ENCODE measurements around the gene THEMIS2. TPM values are rescaled to one million over a fixed set of nuclear protein-coding genes. Genes with fewer than 3 reads are reported as not detected.
"Not testable (repeated sequence)": the region's sequence is repeated elsewhere in the genome, so short reads cannot be mapped to it uniquely, and the experiment has no call there.

The THEMIS2 gene
- total RNA-seq, 1 experiment from 2014 or later: 66.1 TPM

- no peak for DNase-seq (ENCODE audit: low read depth, low spot score)
- in situ Hi-C loops (cut with HindIII; ENCODE audit: low pct_unique_long_range_greater_than_20kb, low sequenced_read_pairs): no loop called here
Observed at GRCh38 chr1:27858949-27859576, 13.3 kb upstream of the THEMIS2 start.

- in situ Hi-C loops (cut with HindIII; ENCODE audit: low pct_unique_long_range_greater_than_20kb, low sequenced_read_pairs): no loop called here
- DNase-seq (ENCODE audit: low read depth, low spot score): no peak
Observed at GRCh38 chr1:27861436-27861835, 10.9 kb upstream of the THEMIS2 start.

DNA sequence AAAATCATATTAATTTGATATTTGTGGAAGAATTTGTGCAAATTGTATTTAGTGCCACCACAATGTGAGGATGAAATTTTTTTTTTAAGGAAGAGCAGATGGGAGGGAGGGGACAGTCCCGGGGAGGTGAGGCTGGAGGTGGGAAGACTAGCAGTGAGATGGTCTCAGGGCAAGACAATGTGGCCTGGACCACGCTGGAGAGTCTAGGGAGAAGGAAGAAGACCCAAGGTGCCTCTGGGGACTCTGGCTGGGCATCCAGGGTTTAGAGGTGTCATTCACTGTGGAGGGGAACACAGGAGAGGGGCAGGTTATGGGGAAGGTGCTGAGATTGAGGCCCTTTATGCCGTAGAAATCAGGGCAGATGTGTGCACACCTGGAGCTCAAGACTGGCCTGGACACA, 10.3 kb upstream of the THEMIS2 start:
- DNase-seq (ENCODE audit: low read depth, low spot score): no peak
- in situ Hi-C loops (cut with HindIII; ENCODE audit: low pct_unique_long_range_greater_than_20kb, low sequenced_read_pairs): no loop called here

DNA sequence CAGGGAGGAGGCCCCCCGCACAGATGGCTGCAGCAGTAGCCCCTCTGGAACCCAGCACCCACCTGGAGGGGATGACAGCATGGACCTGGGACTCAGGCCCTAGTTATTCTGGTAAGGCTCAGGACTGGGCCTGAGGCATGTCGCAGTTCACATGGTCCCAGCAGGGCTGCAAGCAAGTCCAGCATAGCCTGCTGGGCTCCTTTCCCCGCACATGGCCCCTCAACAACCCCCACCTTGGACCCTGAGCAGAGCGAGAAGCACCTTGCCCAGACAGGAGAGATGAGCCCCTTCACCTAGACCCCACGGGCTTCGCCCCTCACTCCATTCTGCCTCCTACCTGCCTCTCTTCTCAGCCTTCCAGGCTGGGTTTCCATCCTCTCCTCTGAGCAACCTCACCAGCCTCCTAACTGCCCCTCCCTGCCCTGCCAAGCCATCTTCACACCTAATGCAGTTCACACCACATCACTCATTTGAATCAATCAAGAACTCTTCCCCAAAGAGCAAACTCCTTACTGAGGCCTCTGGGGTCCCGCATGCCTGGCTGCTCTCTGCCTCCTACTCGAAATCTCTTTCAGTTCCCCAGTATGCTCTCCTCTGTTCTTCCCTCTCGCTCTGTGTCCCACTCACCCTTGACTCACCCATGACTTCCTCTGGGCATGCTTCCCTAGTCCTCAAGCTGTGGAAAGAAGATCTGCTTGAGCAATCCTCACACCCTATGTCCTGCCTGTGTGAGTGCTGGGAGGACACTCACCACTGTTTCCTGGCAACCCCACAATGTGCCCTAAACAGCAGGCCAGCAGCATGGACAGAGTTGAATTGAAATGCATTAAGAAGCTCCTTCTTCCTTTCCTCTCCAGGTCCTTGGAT, 9.4 kb upstream of the THEMIS2 start:
- in situ Hi-C loops (cut with HindIII; ENCODE audit: low pct_unique_long_range_greater_than_20kb, low sequenced_read_pairs): no loop called here
- DNase-seq (ENCODE audit: low read depth, low spot score): no peak

- in situ Hi-C loops (cut with HindIII; ENCODE audit: low pct_unique_long_range_greater_than_20kb, low sequenced_read_pairs): no loop called here
- DNase-seq (ENCODE audit: low read depth, low spot score): no peak
Observed at GRCh38 chr1:27863538-27863915, 8.8 kb upstream of the THEMIS2 start.

DNA sequence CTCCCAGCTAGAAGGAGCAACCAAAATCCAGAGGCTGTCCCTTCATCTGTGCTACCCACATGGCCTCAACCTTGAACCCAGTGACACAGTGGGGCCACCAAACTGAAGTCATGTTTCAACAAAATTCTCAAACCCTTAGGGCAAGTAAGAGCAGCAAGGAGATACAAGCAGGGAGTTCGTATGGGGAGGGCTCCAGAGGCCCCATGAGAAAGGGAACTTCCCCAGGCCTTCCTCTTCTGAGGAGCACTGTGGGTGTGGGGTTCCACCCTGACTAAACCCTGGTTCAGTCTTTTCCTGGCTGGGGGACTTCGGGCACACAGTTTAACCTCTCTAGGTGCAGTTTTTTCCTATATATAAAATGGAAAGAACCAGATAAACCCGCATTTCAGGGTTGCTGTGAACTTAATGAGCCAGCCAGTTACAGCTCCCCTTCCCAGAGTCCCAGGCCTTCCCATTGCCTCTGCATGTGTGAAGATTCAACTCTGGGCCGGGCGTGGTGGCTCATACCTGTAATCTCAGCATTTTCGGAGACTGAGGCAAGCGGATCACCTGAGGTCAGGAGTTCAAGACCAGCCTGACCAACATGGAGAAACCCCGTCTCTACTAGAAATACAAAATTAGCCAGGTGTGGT, 8.0 kb upstream of the THEMIS2 start:
- in situ Hi-C loops (cut with HindIII; ENCODE audit: low pct_unique_long_range_greater_than_20kb, low sequenced_read_pairs): no loop called here
- DNase-seq (ENCODE audit: low read depth, low spot score): no peak

DNA sequence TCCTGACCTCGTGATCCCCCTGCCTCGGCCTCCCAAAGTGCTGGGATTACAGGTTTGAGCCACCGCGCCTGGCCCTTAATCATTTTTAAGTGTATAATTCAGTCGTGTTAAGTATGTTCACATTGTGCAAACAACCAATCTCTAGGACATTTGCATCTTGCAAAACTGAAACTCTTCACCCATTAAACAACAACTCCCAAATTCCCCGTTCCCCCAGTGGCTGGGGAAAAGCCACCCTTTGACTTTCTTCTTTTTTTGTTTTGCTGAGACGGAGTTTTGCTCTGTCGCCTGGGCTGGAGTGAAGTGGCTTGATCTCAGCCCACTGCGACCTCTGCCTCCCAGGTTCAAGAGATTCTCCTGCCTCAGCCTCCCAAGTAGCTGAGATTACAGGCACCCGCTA, 6.5 kb upstream of the THEMIS2 start:
- in situ Hi-C loops (cut with HindIII; ENCODE audit: low pct_unique_long_range_greater_than_20kb, low sequenced_read_pairs): no loop called here
- DNase-seq (ENCODE audit: low read depth, low spot score): no peak

DNA sequence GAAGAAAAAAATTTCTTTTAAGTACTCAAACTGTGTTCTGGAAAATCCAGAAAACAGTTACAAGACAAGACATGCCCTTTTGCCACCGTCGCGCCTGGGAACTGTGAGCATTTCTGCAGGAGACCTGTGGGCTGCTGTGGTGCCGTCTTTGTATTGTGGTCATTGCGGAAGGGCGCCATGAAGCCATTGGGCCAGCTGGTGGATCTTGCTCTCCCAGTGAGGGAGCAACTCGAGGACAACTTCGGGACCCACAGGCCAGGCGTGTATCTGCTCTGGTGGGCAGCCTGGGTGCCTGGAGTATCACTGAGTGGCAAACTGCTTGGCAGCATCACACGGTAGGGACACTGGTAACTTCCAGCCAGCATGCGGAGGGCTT, 3.8 kb upstream of the THEMIS2 start:
- in situ Hi-C loops (cut with HindIII; ENCODE audit: low pct_unique_long_range_greater_than_20kb, low sequenced_read_pairs): no loop called here
- no peak for DNase-seq (ENCODE audit: low read depth, low spot score)

GRCh38 chr1:27868932-27869718, 3.2 kb upstream of the THEMIS2 start:
- no peak for DNase-seq (ENCODE audit: low read depth, low spot score)
- in situ Hi-C loops (cut with HindIII; ENCODE audit: low pct_unique_long_range_greater_than_20kb, low sequenced_read_pairs): no loop called here

DNA sequence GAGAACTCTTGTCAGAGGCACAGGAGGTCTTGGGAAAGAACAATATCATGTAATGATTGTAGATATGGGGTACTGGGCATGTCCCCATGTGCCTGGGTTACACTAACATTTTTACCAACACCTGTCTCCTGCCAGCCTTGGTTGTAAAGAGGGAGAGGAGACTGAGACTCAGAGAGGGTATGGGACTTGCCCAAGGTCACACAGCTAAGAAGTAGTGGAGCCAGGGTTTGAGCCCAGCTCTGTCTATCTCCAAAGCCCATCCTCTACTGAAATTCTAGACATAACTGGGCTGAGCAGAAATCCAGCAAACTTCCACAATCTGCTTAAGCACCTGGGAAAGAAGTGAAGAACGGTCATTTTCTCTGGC, 2.6 kb upstream of the THEMIS2 start:
- in situ Hi-C loops (cut with HindIII; ENCODE audit: low pct_unique_long_range_greater_than_20kb, low sequenced_read_pairs): no loop called here
- no peak for DNase-seq (ENCODE audit: low read depth, low spot score)

GRCh38 chr1:27871076-27871475, 1.3 kb upstream of the THEMIS2 start:
- in situ Hi-C loops (cut with HindIII; ENCODE audit: low pct_unique_long_range_greater_than_20kb, low sequenced_read_pairs); DNase-seq (ENCODE audit: low read depth, low spot score): not testable (repeated sequence)

GRCh38 chr1:27872802-27873551, 633 bp downstream of the THEMIS2 start:
- DNase-seq (ENCODE audit: low read depth, low spot score): peak; percentile 38
- in situ Hi-C loops (cut with HindIII; ENCODE audit: low pct_unique_long_range_greater_than_20kb, low sequenced_read_pairs): no loop called here

DNA sequence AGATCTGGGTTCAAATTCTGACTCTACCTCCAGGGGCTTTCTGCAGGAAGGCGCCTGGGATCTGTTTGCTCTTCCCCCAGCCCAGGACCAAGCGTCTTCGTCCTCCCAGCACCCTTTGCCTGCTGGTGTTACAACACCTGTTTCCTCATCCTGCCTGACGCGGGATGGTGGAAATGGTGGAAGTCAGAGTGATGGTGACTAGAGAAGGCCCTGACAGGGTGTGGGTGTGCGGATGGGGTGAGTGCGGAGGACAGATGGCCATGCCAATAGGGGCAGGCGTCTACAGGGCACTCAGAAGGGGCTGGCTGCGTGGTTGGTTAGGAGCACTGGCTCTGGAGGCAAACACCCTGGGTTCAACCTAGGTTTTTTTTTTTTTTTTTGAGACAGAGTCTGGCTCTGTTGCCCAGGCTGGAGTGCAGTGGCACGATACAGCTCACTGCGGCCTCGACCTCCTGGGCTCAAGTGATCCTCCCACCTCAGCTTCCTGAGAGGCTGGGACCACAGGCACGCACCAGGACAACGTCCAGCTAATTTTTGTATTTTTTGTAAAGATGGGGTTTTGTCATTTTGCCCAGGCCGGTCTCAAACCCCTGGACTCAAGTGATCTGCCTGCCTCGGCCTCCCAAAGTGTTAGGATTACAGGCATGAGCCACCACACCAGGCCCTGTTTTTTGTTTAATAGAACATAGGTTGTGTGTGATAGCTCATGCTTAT, 1.5 kb downstream of the THEMIS2 start:
- in situ Hi-C loops (cut with HindIII; ENCODE audit: low pct_unique_long_range_greater_than_20kb, low sequenced_read_pairs): no loop called here
- DNase-seq (ENCODE audit: low read depth, low spot score): no peak

GRCh38 chr1:27876341-27877114, 4.2 kb downstream of the THEMIS2 start:
- no peak for DNase-seq (ENCODE audit: low read depth, low spot score)
- in situ Hi-C loops (cut with HindIII; ENCODE audit: low pct_unique_long_range_greater_than_20kb, low sequenced_read_pairs): no loop called here

DNA sequence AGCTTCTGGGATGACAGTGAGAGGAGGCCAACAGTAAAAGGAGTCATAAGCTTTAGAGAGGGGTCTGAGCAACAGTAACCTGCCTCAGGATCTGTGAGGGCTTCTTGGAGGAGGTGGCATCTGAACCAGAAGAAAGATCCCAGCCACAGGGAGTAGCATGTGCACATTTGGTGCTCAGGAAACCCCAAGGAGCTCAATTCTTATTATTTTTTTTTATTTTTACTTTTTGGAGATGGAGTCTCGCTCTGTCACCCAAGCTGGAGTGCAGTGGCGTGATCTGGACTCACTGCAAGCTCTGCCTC, 4.7 kb downstream of the THEMIS2 start:
- in situ Hi-C loops (cut with HindIII; ENCODE audit: low pct_unique_long_range_greater_than_20kb, low sequenced_read_pairs): no loop called here
- DNase-seq (ENCODE audit: low read depth, low spot score): no peak

DNA sequence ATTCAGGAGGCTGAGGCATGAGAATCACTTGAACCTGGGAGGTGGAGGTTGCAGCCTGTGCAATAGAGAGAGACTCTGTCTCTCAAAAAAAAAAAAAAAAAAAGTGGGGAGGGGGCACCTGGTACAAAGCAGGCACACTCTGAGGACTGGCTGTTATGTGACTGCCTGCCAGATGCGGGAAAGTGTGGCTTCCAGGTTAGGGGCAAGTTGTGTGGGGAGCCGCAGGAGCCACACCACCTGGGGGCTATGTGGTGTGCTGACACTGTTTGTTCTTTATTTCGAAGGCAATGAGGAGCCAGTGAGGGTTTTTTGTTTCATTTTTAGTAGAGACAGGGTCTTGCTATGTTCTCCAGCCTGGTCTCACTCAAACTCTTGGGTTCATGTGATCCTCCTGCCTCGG, 5.7 kb downstream of the THEMIS2 start:
- in situ Hi-C loops (cut with HindIII; ENCODE audit: low pct_unique_long_range_greater_than_20kb, low sequenced_read_pairs): no loop called here
- DNase-seq (ENCODE audit: low read depth, low spot score): no peak

Measured in SK-MEL-5 (cell line).